ENCODE results near the gene SECISBP2L.
"Not testable (repeated sequence)": the region's sequence is repeated elsewhere in the genome, so short reads cannot be mapped to it uniquely, and the experiment has no call there.

SECISBP2L gene, protein sequence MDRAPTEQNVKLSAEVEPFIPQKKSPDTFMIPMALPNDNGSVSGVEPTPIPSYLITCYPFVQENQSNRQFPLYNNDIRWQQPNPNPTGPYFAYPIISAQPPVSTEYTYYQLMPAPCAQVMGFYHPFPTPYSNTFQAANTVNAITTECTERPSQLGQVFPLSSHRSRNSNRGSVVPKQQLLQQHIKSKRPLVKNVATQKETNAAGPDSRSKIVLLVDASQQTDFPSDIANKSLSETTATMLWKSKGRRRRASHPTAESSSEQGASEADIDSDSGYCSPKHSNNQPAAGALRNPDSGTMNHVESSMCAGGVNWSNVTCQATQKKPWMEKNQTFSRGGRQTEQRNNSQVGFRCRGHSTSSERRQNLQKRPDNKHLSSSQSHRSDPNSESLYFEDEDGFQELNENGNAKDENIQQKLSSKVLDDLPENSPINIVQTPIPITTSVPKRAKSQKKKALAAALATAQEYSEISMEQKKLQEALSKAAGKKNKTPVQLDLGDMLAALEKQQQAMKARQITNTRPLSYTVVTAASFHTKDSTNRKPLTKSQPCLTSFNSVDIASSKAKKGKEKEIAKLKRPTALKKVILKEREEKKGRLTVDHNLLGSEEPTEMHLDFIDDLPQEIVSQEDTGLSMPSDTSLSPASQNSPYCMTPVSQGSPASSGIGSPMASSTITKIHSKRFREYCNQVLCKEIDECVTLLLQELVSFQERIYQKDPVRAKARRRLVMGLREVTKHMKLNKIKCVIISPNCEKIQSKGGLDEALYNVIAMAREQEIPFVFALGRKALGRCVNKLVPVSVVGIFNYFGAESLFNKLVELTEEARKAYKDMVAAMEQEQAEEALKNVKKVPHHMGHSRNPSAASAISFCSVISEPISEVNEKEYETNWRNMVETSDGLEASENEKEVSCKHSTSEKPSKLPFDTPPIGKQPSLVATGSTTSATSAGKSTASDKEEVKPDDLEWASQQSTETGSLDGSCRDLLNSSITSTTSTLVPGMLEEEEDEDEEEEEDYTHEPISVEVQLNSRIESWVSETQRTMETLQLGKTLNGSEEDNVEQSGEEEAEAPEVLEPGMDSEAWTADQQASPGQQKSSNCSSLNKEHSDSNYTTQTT

GRCh38 chr15:49046220-49047102 lies at the start of gene SECISBP2L:
SECISBP2L (minus strand) TSS chr15:49046446; CDS start chr15:49046299, 147 bp downstream.
- DNase-seq, result peak; percentile 83

GRCh38 chr15:49094923-49095322 lies 48.7 kb upstream of the SECISBP2L start:
- no peak for DNase-seq

- DNase-seq, result no peak
Measured at GRCh38 chr15:49093252-49094105, 47.2 kb upstream of the SECISBP2L start.

GRCh38 chr15:49088996-49089395 lies 42.8 kb upstream of the SECISBP2L start:
- no peak for DNase-seq

GRCh38 chr15:49085696-49086459 lies 39.6 kb upstream of the SECISBP2L start:
- no peak for DNase-seq

- DNase-seq, result no peak
Measured at GRCh38 chr15:49084285-49084570, 38.0 kb upstream of the SECISBP2L start.

- DNase-seq, result no peak
Measured at GRCh38 chr15:49083401-49084284, 37.4 kb upstream of the SECISBP2L start.

- no peak for DNase-seq
Measured at GRCh38 chr15:49082960-49083359, 36.7 kb upstream of the SECISBP2L start.

- no peak for DNase-seq
Measured at GRCh38 chr15:49079340-49080039, 33.2 kb upstream of the SECISBP2L start.

DNA sequence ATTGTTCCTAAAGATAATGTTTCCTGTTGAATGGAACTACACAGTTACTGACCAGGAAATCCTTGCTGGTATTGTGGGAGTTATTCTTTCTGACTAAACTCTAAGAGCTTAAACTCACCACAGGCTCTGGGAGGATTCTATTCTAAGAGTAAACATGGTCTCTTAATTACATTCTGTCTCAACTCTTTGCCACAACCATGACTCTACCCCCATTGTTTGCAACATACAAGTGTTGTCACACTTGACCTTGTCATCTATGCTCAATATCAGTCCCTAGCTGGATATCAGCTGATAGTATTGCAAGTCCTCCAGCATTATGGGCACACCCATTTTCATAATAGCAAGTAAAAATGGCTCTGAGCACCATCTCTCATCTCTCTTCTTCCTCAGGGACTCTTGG lies 29.6 kb upstream of the SECISBP2L start:
- DNase-seq, result no peak

DNA sequence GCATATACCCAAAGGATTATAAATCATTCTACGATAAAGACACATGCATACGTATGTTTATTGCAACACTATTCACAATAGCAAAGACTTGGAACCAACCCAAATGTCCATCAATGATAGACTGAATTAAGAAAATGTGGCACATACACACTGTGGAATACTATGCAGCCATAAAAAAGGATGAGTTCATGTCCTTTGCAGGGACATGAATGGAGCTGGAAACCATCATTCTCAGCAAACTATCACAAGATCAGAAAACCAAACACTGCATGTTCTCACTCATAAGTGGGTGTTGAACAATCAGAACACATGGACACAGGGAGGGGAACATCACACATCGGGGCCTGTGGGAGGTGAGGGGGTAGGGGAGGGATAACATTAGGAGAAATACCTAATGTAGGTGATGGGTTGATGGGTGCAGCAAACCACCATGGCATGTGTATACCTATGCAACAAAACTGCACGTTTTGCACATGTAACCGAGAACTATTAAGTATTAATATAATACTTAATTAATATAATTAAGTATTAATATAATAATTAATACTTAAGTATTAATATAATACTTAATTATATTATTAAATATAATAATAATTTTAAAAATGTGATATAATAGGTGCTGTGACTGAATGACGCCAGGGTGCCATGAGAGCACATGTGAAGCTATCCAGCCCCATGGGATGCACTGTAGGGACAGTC lies 28.5 kb upstream of the SECISBP2L start:
- DNase-seq, result not testable (repeated sequence)

DNA sequence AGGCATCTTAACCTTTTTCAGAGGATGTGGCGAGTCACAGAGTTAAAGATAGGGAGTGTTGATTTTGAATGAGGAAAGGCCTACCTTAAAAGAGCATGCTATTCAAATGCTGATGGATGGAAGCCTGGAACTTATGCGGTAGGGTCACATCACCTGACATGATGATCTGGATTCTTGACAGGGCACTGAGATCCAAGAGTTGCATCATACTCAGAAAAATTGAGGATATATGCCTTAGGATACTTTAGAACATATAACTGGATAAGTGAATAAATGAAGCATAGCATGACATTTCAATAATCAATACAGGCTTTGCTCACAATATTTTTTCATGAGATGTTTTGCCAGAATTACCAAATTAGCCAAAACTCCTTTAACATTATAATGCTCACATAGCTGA lies 20.1 kb upstream of the SECISBP2L start:
- no peak for DNase-seq

GRCh38 chr15:49064884-49065283 lies 18.6 kb upstream of the SECISBP2L start:
- no peak for DNase-seq

DNA sequence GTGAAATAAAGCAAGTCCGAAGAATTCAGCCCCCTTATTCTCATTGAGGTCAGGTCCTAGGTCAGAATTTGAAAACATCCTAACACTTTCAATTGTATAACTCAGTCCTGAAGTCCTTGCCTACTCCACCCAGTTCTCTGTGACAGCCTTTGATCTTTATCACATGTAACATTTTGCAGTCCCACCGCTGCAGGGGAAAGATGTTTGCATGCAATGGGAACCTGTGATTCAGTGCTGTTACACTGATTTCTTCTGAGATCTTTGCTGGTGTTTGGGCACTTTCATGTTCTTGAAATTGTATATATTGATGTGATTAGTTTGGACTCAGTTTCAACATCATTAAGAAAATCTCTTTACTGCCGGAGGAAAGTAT lies 18.0 kb upstream of the SECISBP2L start:
- no peak for DNase-seq

- DNase-seq, result no peak
Measured at GRCh38 chr15:49063402-49064280, 17.4 kb upstream of the SECISBP2L start.

- DNase-seq, result no peak
Measured at GRCh38 chr15:49062900-49063299, 16.7 kb upstream of the SECISBP2L start.

GRCh38 chr15:49060710-49061495 lies 14.7 kb upstream of the SECISBP2L start:
- DNase-seq, result no peak

Measured in DMS79 treated with DMSO at 0.1 percent for 48 hours (cell line).